Neuronal stem cell (in vitro differentiated cells): ENCODE data around the gene DUT.

Experiments used
- DNase-seq: peaks from one replicate; pipeline ENCODE4 v3.0.0-alpha.2; 2013; ENCODE audit warnings: low spot score
- H2AFZ ChIP-seq: one replicate; pipeline ENCODE4 v1.6.1; 2013; ENCODE audit warnings: mild to moderate bottlenecking, low read length, inconsistent platforms
- H2AK5ac ChIP-seq: 2 replicates; pipeline ENCODE4 v1.6.1; 2013; ENCODE audit warnings: low read depth, mild to moderate bottlenecking, inconsistent platforms, low read length, moderate library complexity, mixed read lengths
- H2BK120ac ChIP-seq: 2 replicates; pipeline ENCODE4 v1.6.1; 2013; ENCODE audit warnings: low read depth, mild to moderate bottlenecking, inconsistent platforms, low read length, moderate library complexity, mixed read lengths
- H2BK12ac ChIP-seq: one replicate; pipeline ENCODE4 v1.6.1; 2013; ENCODE audit warnings: low read length, inconsistent platforms
- H2BK15ac ChIP-seq: 2 replicates; pipeline ENCODE4 v1.6.1; 2013; ENCODE audit warnings: mild to moderate bottlenecking, low read length, inconsistent platforms, mixed read lengths
- H2BK5ac ChIP-seq: one replicate; pipeline ENCODE4 v1.6.1; 2013; ENCODE audit warnings: inconsistent platforms, mild to moderate bottlenecking, low read length, moderate library complexity
- H3K14ac ChIP-seq: one replicate; pipeline ENCODE4 v1.6.1; 2013; ENCODE audit warnings: low read length, inconsistent platforms
- H3K18ac ChIP-seq: 2 replicates; pipeline ENCODE4 v1.6.1; 2013; ENCODE audit warnings: low read length, inconsistent platforms
- H3K23ac ChIP-seq: 2 replicates; pipeline ENCODE4 v1.6.1; 2013; ENCODE audit warnings: low read depth, mild to moderate bottlenecking, mixed read lengths, low read length, inconsistent platforms; ENCODE audit not compliant: poor library complexity
- H3K27ac ChIP-seq: replicated peaks from 3 replicates; pipeline ENCODE4 v1.5.1; 2013; ENCODE audit warnings: low read length, inconsistent platforms
- H3K27me3 ChIP-seq, 3 experiments: 2 replicates each; pipeline ENCODE4 v1.6.1; 2013; ENCODE audit warnings: low read length in 3 of 3, mild to moderate bottlenecking in 2 of 3, inconsistent platforms in 1 of 3, low read depth in 1 of 3, mixed read lengths in 1 of 3, moderate library complexity in 1 of 3; ENCODE audit not compliant: control insufficient read depth in 3 of 3, insufficient read depth in 3 of 3
- H3K36me3 ChIP-seq, 2 donors: replicated peaks in 1 of 2; 2 replicates each; pipeline ENCODE4 v1.6.1; 2013; ENCODE audit warnings: low read length in 2 of 2; ENCODE audit not compliant: control insufficient read depth in 2 of 2, insufficient read depth in 2 of 2
- H3K4ac ChIP-seq: 2 replicates; pipeline ENCODE4 v1.6.1; 2013; ENCODE audit warnings: inconsistent platforms, mild to moderate bottlenecking, low read length, moderate library complexity
- H3K4me1 ChIP-seq, 2 donors: 1 replicate in 1 of 2; 2 replicates in 1 of 2; pipeline ENCODE4 v1.6.1; 2013; ENCODE audit warnings: low read length in 2 of 2, low read depth in 1 of 2; ENCODE audit not compliant: control insufficient read depth in 2 of 2, insufficient read depth in 1 of 2
- H3K4me2 ChIP-seq: one replicate; pipeline ENCODE4 v1.6.1; 2013; ENCODE audit warnings: mild to moderate bottlenecking, low read length, inconsistent platforms; ENCODE audit not compliant: insufficient read depth, poor library complexity, severe bottlenecking
- H3K4me3 ChIP-seq, 2 donors: 2 replicates each; pipeline ENCODE4 v1.5.1; 2013; ENCODE audit warnings: low read length in 2 of 2, mild to moderate bottlenecking in 2 of 2, inconsistent platforms in 1 of 2, moderate library complexity in 1 of 2
- H3K79me1 ChIP-seq: one replicate; pipeline ENCODE4 v1.6.1; 2013; ENCODE audit warnings: low read depth, mild to moderate bottlenecking, inconsistent platforms, low read length, moderate library complexity
- H3K9ac ChIP-seq: one replicate; pipeline ENCODE4 v1.6.1; 2013; ENCODE audit warnings: mild to moderate bottlenecking, low read depth, low read length, inconsistent platforms; ENCODE audit not compliant: poor library complexity
- H3K9me3 ChIP-seq, 2 donors: replicated peaks in 1 of 2; 2 replicates each; pipeline versions ENCODE3 to v1.6.1; 2013; ENCODE audit warnings: low read length in 2 of 2, mild to moderate bottlenecking in 2 of 2, inconsistent platforms in 1 of 2, low read depth in 1 of 2, mixed read lengths in 1 of 2, moderate library complexity in 1 of 2; ENCODE audit not compliant: control insufficient read depth in 2 of 2, insufficient read depth in 1 of 2
- H4K8ac ChIP-seq: one replicate; pipeline ENCODE4 v1.6.1; 2013; ENCODE audit warnings: low read depth, mild to moderate bottlenecking, inconsistent platforms, low read length, moderate library complexity
- H4K91ac ChIP-seq: one replicate; pipeline ENCODE4 v1.6.1; 2013; ENCODE audit warnings: low read length, low read depth, mild to moderate bottlenecking, inconsistent platforms; ENCODE audit not compliant: poor library complexity
- WGBS, 2 donors: extraction: QIAGEN DNeasy Blood & Tissue Kit; methylation state at CpG; one replicate each; pipeline ENCODE4 v1.1.7; 2013; ENCODE audit warnings: missing lambda C conversion rate in 2 of 2, mixed read lengths in 1 of 2; ENCODE audit not compliant: insufficient read length in 2 of 2, insufficient replicate concordance in 1 of 2; ENCODE audit errors: extremely low coverage in 2 of 2; 5-methylcytosine and 5-hydroxymethylcytosine counted together

The DUT gene

DNA sequence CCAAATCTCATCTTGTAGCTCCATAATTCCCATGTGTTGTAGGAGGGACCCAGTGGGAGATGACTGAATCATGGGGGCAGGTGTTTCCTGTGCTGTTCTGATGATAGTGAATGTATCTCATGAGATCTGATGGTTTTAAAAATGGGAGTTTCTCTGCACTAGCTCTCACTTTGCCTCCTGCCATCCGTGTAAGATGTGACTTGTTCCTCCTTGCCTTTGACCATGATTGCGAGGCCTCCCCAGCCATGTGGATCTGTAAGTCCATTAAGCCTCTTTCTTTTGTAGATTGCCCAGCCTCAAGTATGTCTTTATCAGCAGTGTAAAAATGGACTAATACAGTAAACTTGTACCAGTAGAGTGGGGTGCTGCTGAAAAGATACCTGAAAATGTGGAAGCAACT lies 44.5 kb downstream of the DUT start:
- H3K4me1 ChIP-seq, result no peaks in the 10 kb centered on the region
- no peak overlapping the region for H2AFZ ChIP-seq
- H3K27me3 ChIP-seq, result peaks cover 0 to 8% (median 0%) of the 10 kb centered on the region in 3 experiments
- WGBS, 2 donors, result no CpG with 5 or more reads among the region's 2 CpGs
- no peak overlapping the region for H3K18ac ChIP-seq
- H3K4ac ChIP-seq, result no peak overlapping the region
- no peak overlapping the region for H3K27ac ChIP-seq
- H3K23ac ChIP-seq, result no peak overlapping the region
- no peak overlapping the region for H2BK15ac ChIP-seq
- no peaks in the 10 kb centered on the region for H3K79me1 ChIP-seq
- no peak overlapping the region for H4K91ac ChIP-seq
- DNase-seq, result no peak
- H3K4me2 ChIP-seq, result no peak overlapping the region
- H3K9me3 ChIP-seq, result peaks cover 0 to 2% of the 10 kb centered on the region in 2 donors
- no peak overlapping the region for H3K4me3 ChIP-seq
- H3K14ac ChIP-seq, result no peak overlapping the region
- H2BK12ac ChIP-seq, result no peak overlapping the region
- H4K8ac ChIP-seq, result no peak overlapping the region
- H2AK5ac ChIP-seq, result no peak overlapping the region
- H3K36me3 ChIP-seq, result no peaks in the 10 kb centered on the region
- no peak overlapping the region for H3K9ac ChIP-seq
- H2BK120ac ChIP-seq, result no peak overlapping the region
- no peak overlapping the region for H2BK5ac ChIP-seq

DNA sequence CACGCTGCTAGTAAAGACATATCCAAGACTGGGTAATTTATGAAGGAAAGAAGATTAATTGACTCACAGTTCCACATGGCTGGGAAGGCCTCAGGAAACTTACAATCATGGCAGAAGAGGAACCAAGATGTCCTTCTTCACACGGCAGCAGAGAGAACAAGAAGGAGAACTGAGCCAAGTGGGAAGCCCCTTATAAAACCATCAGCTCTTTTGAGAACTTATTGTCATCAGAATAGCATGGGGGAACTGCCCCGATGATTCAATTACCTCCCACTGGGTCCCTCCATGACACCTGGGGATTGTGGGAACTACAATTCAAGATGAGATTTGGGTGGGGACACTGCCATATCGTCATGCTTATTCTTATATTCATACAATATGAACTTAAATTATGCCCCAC lies 49.0 kb downstream of the DUT start:
- Histone ChIP-seq H3K23ac (no peak overlapping the region), H3K4me1 (peaks cover 0 to 1% of the 10 kb centered on the region in 2 donors), H2BK5ac (no peak overlapping the region), H4K8ac (no peak overlapping the region), H2BK15ac (no peak overlapping the region), H3K14ac (no peak overlapping the region), H3K9me3 (peaks cover 0 to 2% of the 10 kb centered on the region in 2 donors), H3K18ac (no peak overlapping the region), H2AK5ac (no peak overlapping the region), H3K27ac (no peak overlapping the region), H3K36me3 (no peaks in the 10 kb centered on the region), H2AFZ (no peak overlapping the region), H4K91ac (no peak overlapping the region), H3K4me2 (no peak overlapping the region), H3K4ac (no peak overlapping the region), H2BK12ac (no peak overlapping the region), H3K9ac (no peak overlapping the region), H3K79me1 (no peaks in the 10 kb centered on the region), H3K4me3 (no peak overlapping the region), H3K27me3 (no peaks in the 10 kb centered on the region), H2BK120ac (no peak overlapping the region)
- no peak for DNase-seq
- WGBS, 2 donors, result no CpG with 5 or more reads among the region's 4 CpGs

DNA sequence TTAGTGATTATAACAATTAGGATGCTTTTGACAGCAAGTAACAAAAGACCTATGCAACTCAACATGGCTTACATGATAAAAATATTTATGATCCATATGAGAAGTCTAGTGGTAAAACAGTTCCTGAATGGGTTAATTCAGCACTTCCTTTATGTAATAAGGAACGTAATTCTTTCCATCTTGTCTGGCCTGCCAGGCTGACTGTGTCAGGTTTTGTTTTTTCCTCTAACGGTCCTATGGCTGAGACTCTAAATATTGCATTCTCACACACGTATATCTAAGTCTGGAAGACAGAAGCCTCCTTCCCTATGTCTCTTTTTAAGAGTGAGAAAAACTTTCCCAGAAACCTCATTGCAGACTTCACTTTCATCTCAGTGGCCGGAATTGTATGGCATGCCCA lies 50.6 kb downstream of the DUT start:
- H3K27me3 ChIP-seq, result no peaks in the 10 kb centered on the region
- H3K4me1 ChIP-seq, result peaks cover 0 to 1% of the 10 kb centered on the region in 2 donors
- no peak overlapping the region for H3K14ac ChIP-seq
- H3K27ac ChIP-seq, result no peak overlapping the region
- DNase-seq, result no peak
- no peak overlapping the region for H2AFZ ChIP-seq
- no peak overlapping the region for H3K18ac ChIP-seq
- no peaks in the 10 kb centered on the region for H3K36me3 ChIP-seq
- no peak overlapping the region for H3K4ac ChIP-seq
- no peak overlapping the region for H3K4me3 ChIP-seq
- H3K9me3 ChIP-seq, result no peaks in the 10 kb centered on the region
- H3K23ac ChIP-seq, result no peak overlapping the region
- no peak overlapping the region for H2BK5ac ChIP-seq
- no peak overlapping the region for H2AK5ac ChIP-seq
- H3K4me2 ChIP-seq, result no peak overlapping the region
- H4K91ac ChIP-seq, result no peak overlapping the region
- no peak overlapping the region for H3K9ac ChIP-seq
- H4K8ac ChIP-seq, result no peak overlapping the region
- no peak overlapping the region for H2BK15ac ChIP-seq
- H3K79me1 ChIP-seq, result no peaks in the 10 kb centered on the region
- no CpG with 5 or more reads among the region's 4 CpGs for WGBS, 2 donors
- H2BK12ac ChIP-seq, result no peak overlapping the region
- no peak overlapping the region for H2BK120ac ChIP-seq

GRCh38 chr15:48383031-48383430 lies 51.8 kb downstream of the DUT start:
- Histone ChIP-seq H3K14ac (no peak overlapping the region), H3K27me3 (no peaks in the 10 kb centered on the region), H3K4me1 (peaks cover 0 to 1% of the 10 kb centered on the region in 2 donors), H3K9ac (no peak overlapping the region), H3K36me3 (no peaks in the 10 kb centered on the region), H3K79me1 (no peaks in the 10 kb centered on the region), H4K91ac (no peak overlapping the region), H3K23ac (no peak overlapping the region), H3K18ac (no peak overlapping the region), H2BK15ac (no peak overlapping the region), H4K8ac (no peak overlapping the region), H3K4ac (no peak overlapping the region), H2BK12ac (no peak overlapping the region), H3K4me3 (no peak overlapping the region), H3K4me2 (no peak overlapping the region), H2BK120ac (no peak overlapping the region), H2AFZ (no peak overlapping the region), H2BK5ac (no peak overlapping the region), H3K9me3 (no peaks in the 10 kb centered on the region), H3K27ac (no peak overlapping the region), H2AK5ac (no peak overlapping the region)
- no CpG with 5 or more reads among the region's 2 CpGs for WGBS, 2 donors
- DNase-seq, result no peak
